Natural killer cell treated with Interleukin-12 subunit alpha and Interleukin-12 subunit beta and Interleukin-15 and Interleukin-18, amount 100 ng/mL, for 72 hours (primary cell): ENCODE data around the gene COIL. TPM values are rescaled to one million over a fixed set of nuclear protein-coding genes. Genes with fewer than 3 reads are reported as not detected.

Experiments
- ATAC-seq, 2 donors: fragments of 150-1000 bp; cut with Tn5 transposase in 1 of 2; sonication (Bioruptor Pico), chemical (Tn5 transposase) in 1 of 2; 2 replicates each; pipeline ENCODE4 v1.10.0; 2021
- DNase-seq: peaks from one replicate; pipeline ENCODE4 v3.0.0; 2022; ENCODE audit warnings: low spot score
- H3K27ac Mint-ChIP-seq, 2 donors: 1 replicate in 1 of 2; 2 replicates in 1 of 2; pipeline ENCODE4 v1.8.0; 2022; ENCODE audit warnings: mixed read lengths in 2 of 2, mild to moderate bottlenecking in 1 of 2, moderate library complexity in 1 of 2
- H3K27me3 Mint-ChIP-seq, 2 donors: 1 replicate in 1 of 2; 2 replicates in 1 of 2; pipeline ENCODE4 v1.8.0; 2022; ENCODE audit warnings: mixed read lengths in 2 of 2
- H3K36me3 Mint-ChIP-seq: one replicate; pipeline ENCODE4 v1.8.0; 2022; ENCODE audit warnings: mixed read lengths
- H3K4me1 Mint-ChIP-seq, 2 donors: 1 replicate in 1 of 2; 2 replicates in 1 of 2; pipeline ENCODE4 v1.8.0; 2022; ENCODE audit warnings: low read depth in 2 of 2, mixed read lengths in 2 of 2, mild to moderate bottlenecking in 1 of 2
- H3K4me3 Mint-ChIP-seq: one replicate; pipeline ENCODE4 v1.8.0; 2022; ENCODE audit warnings: mixed read lengths
- H3K9me3 Mint-ChIP-seq: 2 replicates; pipeline ENCODE4 v1.8.0; 2022; ENCODE audit warnings: mixed read lengths
- total RNA-seq, 2 donors: library from RNA; stranded (reverse); gene quantifications; one replicate each; pipeline ENCODE4 v1.2.3, GENCODE V29; 2022

COIL gene
- total RNA-seq, 2 donors from 2014 or later, result 18.5 to 18.9 TPM

DNA sequence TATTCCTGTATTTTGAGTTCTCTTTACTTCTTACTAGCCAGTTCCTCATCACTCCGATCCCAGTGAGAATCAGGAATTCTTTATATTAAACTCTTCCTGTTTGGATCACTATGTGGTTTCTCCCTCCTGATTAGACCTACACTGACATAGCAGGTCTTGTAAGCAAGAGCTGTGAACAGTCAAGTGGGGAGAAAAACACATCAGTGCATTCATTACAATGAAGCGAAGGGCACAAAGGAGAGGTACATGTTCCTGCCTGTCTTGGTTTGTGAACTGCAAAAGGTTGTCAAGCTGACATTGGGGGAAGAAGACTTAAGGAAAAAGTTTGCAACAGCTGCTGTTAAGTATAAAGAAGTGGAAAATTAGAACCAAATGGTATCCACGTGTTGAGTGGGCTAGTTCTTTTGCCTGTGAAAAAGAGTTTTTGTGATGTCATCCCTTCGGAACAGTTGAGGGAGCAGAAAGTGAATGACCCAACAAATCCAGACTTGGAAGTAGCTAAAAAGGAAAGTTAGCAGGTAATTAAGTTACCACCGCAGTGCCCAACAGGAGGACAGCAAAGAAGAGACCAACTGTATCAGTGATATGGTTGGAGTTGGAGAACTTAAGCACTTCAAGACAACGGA, 24.0 kb downstream of the COIL start:
- H3K4me3 Mint-ChIP-seq, result no peak overlapping the region
- peak overlapping the region in 1 of 2 donors; percentile 8 for H3K27ac Mint-ChIP-seq

DNA sequence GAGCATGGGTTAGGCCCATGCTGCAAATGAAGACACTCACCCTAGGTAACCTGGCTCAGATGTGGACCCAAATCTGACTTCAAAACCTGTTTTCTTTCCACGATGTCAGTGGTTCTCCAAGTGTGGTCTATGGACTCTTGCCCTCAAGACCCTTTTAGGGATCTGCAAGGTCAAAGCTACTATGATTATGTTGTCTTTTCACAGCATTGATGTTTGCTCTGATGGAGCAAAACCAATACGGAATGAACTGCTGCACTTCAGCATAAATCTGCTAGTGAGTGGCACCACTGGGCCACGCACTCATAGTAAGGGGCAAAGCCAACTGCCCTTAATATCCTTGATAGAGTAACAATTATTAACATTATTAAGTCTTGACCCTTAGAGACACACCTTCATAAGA, 25.4 kb downstream of the COIL start:
- peaks cover 18 to 23% of the 10 kb centered on the region in 2 donors for H3K4me1 Mint-ChIP-seq
- H3K4me3 Mint-ChIP-seq, result no peak overlapping the region
- H3K27me3 Mint-ChIP-seq, result no peaks in the 10 kb centered on the region
- H3K36me3 Mint-ChIP-seq, result peaks cover 18% of the 10 kb centered on the region
- no peak for ATAC-seq
- no peaks in the 10 kb centered on the region for H3K9me3 Mint-ChIP-seq
- H3K27ac Mint-ChIP-seq, result no peak overlapping the region
- DNase-seq, result no peak

More for the DNA sequence above, 24.0 kb downstream of the COIL start:
- Mint-ChIP-seq H3K36me3 (peaks cover 21% of the 10 kb centered on the region), H3K4me1 (peaks cover 18 to 23% of the 10 kb centered on the region in 2 donors), H3K9me3 (no peaks in the 10 kb centered on the region), H3K27me3 (no peaks in the 10 kb centered on the region)
- DNase-seq (no peak), ATAC-seq (no peak)

DNA sequence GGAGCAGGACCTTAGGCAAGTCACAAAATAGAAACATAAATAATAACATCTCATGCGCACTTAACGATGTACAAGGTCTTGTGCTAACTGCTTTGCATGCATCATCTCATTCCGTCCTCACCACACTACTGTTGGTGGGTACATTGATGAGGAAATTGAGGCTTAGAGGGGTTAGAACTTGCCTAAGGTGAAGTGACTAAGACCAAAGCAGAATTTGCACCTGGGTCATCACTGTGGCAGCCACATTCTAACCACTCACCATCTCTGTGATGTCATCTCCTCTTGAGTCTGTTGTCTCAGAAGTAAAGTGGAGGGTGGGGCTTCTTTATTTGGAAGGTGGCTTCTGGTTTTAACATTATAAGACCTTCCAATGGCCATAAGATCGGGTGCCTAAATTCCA, 26.6 kb downstream of the COIL start:
- peak overlapping the region; percentile 73 to 86 for H3K27ac Mint-ChIP-seq
- peak overlapping the region; percentile 37 for H3K4me3 Mint-ChIP-seq
- no peaks in the 10 kb centered on the region for H3K9me3 Mint-ChIP-seq
- H3K36me3 Mint-ChIP-seq, result peaks cover 18% of the 10 kb centered on the region
- peak; percentile 96 for ATAC-seq
- H3K4me1 Mint-ChIP-seq, result peaks cover 18 to 23% of the 10 kb centered on the region in 2 donors
- H3K27me3 Mint-ChIP-seq, result no peaks in the 10 kb centered on the region
- no peak for DNase-seq

DNA sequence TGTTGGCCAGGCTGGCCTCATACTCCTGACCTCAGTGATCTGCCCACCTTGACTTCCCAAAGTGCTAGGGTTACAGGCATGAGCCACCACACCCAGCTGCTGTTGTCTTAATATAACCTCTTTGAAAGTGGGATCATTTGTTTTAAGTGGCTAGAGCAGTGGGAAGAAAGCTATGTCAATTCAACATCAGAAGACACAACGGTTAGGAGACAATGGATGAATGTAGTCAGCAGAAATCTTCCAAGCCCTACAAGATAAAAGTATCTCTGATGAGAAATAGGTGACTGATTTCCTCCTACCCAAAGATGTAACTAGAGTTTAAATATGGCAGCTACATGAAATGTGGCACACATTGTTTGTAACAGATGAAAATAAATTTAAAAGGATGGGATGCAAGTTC, 27.0 kb downstream of the COIL start:
- DNase-seq (no peak), ATAC-seq (peak in 1 of 2 donors; percentile 32)
- Mint-ChIP-seq H3K4me3 (peak overlapping the region; percentile 37), H3K36me3 (peaks cover 18% of the 10 kb centered on the region), H3K4me1 (peaks cover 18 to 23% of the 10 kb centered on the region in 2 donors), H3K9me3 (no peaks in the 10 kb centered on the region), H3K27ac (peak overlapping the region; percentile 73 to 86), H3K27me3 (no peaks in the 10 kb centered on the region)

DNA sequence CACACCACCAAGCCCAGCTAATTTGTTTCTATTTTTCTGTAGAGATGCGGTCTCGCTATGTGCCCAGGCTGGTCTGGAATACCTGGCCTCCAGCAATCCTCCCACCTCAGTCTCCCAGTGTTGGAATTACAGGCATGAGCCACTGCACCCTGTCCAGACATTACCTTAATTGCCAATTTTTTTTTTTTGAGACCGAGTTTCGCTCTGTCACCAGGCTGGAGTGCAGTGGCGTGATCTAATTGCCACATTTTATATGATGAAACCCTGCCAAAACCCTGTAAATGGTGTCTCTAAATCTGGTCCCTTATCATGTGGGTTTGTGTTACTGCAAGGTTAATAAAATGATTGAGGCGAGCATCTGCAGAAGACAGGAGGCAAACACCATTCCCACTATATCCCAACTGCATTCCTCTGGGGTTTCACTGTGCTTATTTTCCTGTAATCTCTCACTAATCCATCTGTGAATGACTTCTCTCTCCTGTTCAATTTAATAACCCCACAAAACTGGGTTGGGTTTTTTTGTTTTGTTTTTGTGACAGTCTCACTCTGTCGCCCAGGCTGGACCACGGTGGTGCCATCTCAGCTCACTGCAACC, 27.6 kb downstream of the COIL start:
- peaks cover 13% of the 10 kb centered on the region for H3K36me3 Mint-ChIP-seq

DNA sequence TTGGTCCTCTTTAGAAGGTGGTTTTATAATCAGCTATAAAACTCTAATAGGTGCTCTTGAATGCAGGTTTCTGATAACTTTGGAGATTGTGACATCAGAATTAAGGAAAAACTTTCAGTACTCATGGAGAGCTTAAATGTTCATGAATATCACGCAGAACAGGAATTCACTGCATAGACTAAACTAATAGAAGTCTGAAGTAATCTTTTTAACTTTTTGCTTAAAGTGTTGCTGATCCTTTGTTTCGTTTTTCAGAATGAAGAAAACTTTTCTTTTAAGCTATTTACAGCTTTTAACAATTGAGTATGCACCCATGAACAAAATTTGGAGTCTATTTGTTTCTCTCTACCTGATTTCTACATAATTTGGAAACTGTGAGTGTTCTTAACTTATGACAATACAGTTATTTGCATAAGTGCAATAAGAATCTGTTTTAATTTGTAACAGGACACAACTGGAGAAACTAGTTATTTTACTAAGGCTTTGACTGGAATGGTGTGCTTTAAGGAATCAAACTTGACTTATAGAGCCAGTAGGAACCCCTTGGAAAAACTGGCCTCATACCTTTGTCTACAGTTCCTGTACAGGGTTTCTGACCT, 30.0 kb downstream of the COIL start:
- Mint-ChIP-seq H3K36me3 (no peaks in the 10 kb centered on the region), H3K4me1 (peaks cover 14 to 16% of the 10 kb centered on the region in 2 donors), H3K4me3 (no peak overlapping the region), H3K27me3 (no peaks in the 10 kb centered on the region), H3K27ac (no peak overlapping the region), H3K9me3 (no peaks in the 10 kb centered on the region)
- ATAC-seq (no peak), DNase-seq (no peak)

More for the DNA sequence above, 27.6 kb downstream of the COIL start:
- ATAC-seq (no peak), DNase-seq (no peak)
- Mint-ChIP-seq H3K27me3 (no peaks in the 10 kb centered on the region), H3K4me3 (peak overlapping the region; percentile 37), H3K9me3 (no peaks in the 10 kb centered on the region), H3K27ac (peak overlapping the region; percentile 73 to 86), H3K4me1 (peaks cover 18 to 23% of the 10 kb centered on the region in 2 donors)

DNA sequence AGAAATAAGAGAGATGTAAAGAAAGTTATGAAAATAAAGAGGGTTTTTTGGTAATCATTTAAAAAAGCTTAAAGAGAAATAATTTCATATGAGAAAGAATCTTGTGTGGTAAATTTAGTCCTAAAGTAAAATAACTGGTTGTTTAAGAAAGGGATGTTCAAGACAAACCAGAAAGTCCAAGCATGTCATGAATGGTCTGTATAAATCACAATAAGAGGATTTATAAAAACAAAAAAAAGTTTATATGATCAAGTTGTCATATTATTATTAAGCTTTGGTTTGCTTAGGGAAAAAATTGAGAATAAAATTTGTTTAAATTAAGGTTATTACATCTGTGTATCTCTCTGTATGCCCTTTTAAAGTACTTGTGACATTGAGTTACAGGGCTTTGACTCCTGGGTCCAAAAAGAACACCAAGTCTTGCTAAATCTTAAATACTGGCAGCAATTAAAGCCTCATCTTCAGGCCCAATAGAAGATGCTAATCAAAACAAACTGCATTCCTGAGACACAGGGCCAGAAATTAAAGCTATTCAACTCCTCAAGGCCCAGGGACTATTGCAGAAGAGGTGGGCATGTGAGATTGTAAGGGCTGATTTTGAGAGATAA, 31.4 kb downstream of the COIL start:
- H3K4me1 Mint-ChIP-seq, result peaks cover 12 to 14% of the 10 kb centered on the region in 2 donors
- no peaks in the 10 kb centered on the region for H3K9me3 Mint-ChIP-seq
- ATAC-seq, result no peak
- no peak overlapping the region for H3K4me3 Mint-ChIP-seq
- peaks cover 0 to 3% of the 10 kb centered on the region in 2 donors for H3K27me3 Mint-ChIP-seq
- H3K27ac Mint-ChIP-seq, result no peak overlapping the region
- no peak for DNase-seq
- H3K36me3 Mint-ChIP-seq, result no peaks in the 10 kb centered on the region

DNA sequence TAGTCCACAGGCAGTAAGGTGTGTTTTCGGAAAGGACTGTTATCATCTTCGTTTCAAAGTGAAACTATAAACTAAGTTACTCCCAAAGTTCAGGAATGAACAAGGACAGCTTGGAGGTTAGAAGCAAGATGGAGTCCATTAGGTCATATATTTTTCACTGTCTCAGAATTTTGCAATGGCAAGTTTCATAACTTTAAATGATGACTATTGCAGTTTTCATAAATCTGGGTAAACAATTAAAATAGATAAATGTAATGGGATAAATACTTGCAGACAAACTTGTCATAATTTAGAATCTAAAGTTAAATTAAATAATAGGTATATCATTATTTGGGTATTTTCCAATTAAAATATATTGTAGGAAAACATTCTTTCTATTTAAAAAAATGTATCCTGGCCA, 32.3 kb downstream of the COIL start:
- ATAC-seq (no peak), DNase-seq (no peak)
- H3K4me1 Mint-ChIP-seq, result peaks cover 4 to 5% of the 10 kb centered on the region in 2 donors
- H3K36me3 Mint-ChIP-seq, result no peaks in the 10 kb centered on the region
- no peak overlapping the region for H3K4me3 Mint-ChIP-seq
- no peak overlapping the region for H3K27ac Mint-ChIP-seq
- no peaks in the 10 kb centered on the region for H3K9me3 Mint-ChIP-seq
- peaks cover 0 to 3% of the 10 kb centered on the region in 2 donors for H3K27me3 Mint-ChIP-seq

DNA sequence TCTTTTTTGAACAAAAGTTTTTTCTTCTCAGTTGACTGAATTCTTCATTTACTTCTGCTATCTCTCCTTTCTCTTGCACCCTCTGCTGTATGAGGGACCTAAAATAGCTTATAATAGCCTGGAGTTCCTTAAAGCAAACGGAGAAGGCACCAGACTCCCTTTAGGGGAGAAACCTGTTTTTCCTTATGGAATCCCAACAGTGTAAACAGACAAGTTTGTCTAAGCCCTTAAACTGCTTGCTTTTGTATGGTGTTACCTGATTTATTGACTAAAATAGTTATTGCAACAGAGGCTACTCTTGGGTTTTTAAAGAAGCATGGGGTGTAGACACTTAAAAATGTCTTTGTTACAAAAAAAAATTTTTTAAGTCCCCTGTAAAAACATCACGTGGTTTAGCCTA, 34.1 kb downstream of the COIL start:
- no peak overlapping the region for H3K27ac Mint-ChIP-seq
- H3K9me3 Mint-ChIP-seq, result no peaks in the 10 kb centered on the region
- ATAC-seq, result no peak

DNA sequence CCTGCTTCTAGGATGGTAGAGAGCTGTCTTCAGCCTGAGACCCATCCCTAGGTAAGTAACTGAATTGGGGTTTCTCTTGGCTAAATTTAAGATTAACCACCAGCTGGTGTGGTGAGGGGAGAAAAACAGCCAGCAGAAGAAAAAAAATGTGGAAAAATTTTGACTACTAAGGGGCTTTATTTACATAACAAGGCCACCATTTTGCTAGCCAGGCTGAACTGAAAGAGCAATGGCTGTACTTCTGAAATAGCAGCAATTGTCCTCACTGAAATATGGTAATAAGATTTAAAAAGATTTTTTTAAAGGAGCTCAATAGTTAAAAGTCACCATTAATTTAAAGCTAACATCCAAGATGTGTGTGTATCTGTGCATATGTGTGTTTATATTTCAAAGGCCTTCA, 34.6 kb downstream of the COIL start:
- no peak for ATAC-seq
- Mint-ChIP-seq H3K4me1 (no peaks in the 10 kb centered on the region), H3K27ac (no peak overlapping the region), H3K27me3 (peaks cover 0 to 10% of the 10 kb centered on the region in 2 donors), H3K9me3 (no peaks in the 10 kb centered on the region), H3K36me3 (no peaks in the 10 kb centered on the region), H3K4me3 (no peak overlapping the region)
- no peak for DNase-seq

More for the DNA sequence above, 34.1 kb downstream of the COIL start:
- Mint-ChIP-seq H3K27me3 (peaks cover 0 to 10% of the 10 kb centered on the region in 2 donors), H3K4me3 (no peak overlapping the region), H3K36me3 (no peaks in the 10 kb centered on the region), H3K4me1 (no peaks in the 10 kb centered on the region)
- no peak for DNase-seq

DNA sequence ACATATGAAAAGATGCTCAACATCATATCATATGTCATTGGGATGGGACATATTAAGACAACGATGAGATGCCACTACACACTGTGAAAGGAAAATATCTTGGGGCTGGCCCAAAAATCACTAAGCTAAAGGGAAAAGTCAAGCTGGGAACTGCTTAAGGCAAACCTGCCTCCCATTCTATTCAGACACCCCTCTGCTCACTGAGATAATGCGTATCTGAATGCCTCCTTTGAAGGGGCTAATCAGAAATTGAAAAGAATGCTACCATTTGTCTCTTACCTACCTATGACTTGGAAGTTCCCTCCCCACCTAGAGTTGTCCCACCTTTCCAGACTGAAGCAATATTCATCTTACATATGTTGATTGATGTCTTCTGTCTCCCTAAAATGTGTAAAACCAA, 35.8 kb downstream of the COIL start:
- no peak overlapping the region for H3K4me3 Mint-ChIP-seq
- ATAC-seq (no peak), DNase-seq (no peak)
- no peaks in the 10 kb centered on the region for H3K4me1 Mint-ChIP-seq
- no peaks in the 10 kb centered on the region for H3K36me3 Mint-ChIP-seq
- no peak overlapping the region for H3K27ac Mint-ChIP-seq
- H3K9me3 Mint-ChIP-seq, result no peaks in the 10 kb centered on the region
- H3K27me3 Mint-ChIP-seq, result peaks cover 0 to 10% of the 10 kb centered on the region in 2 donors

DNA sequence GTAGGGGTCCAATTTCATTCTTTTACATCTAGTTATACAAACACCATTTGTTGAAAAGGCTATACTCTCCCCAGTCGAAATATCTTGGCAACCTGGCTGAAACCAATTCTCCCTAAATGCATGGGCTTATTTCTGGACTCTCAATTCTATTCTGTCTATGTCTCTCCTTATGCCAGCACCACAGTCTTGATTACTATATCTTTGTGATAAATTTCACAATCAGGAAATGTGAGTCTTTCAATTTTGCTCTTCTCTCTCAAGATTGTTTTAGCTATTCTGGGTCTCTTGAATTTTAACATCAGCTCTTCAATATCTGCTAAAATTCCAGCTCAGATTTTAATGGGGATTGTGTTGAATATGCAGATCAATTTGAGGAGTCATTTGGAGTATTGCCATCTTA, 41.1 kb downstream of the COIL start:
- Mint-ChIP-seq H3K36me3 (peaks cover 26% of the 10 kb centered on the region), H3K27me3 (peaks cover 0 to 7% of the 10 kb centered on the region in 2 donors), H3K27ac (peak overlapping the region; percentile 84 to 90), H3K4me1 (peaks cover 31 to 37% of the 10 kb centered on the region in 2 donors), H3K4me3 (peak overlapping the region; percentile 72), H3K9me3 (peaks cover 8% of the 10 kb centered on the region)
- ATAC-seq (no peak), DNase-seq (no peak)

DNA sequence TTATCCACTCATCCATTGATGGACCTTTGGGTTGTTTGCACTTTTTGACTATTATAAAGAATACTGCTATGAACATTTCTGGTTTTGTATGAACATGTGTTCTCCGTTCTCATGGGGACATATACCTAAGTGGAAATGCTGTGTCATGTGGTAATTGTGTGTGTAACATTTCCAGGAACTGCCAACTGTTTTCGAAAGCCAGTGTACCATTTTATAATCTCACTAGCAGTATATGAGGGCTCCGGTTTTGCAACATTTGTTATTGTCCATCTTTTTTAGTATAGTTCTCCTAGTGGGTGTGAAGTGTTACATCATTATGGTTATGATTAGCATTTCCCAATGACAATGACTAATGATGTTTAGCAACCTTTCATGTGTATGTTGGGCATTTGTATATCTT, 41.9 kb downstream of the COIL start:
- Mint-ChIP-seq H3K27ac (peak overlapping the region; percentile 84 to 90), H3K27me3 (peaks cover 0 to 7% of the 10 kb centered on the region in 2 donors), H3K4me1 (peaks cover 35 to 41% of the 10 kb centered on the region in 2 donors), H3K9me3 (peaks cover 8% of the 10 kb centered on the region), H3K4me3 (peak overlapping the region; percentile 72), H3K36me3 (peaks cover 26% of the 10 kb centered on the region)
- ATAC-seq (peak; percentile 60 to 77), DNase-seq (no peak)
